Naive B cell (primary cell): ENCODE results near the gene TTC39A. TPM values are rescaled to one million over a fixed set of nuclear protein-coding genes. Genes with fewer than 3 reads are reported as not detected.

Source experiments
- ATAC-seq, 2 donors: fragments of 150-1000 bp; cut with Tn5 transposase; 2 replicates each; pipeline ENCODE4 v1.10.0; 2021; ENCODE audit warnings: low read depth in 2 of 2, mild to moderate bottlenecking in 2 of 2, moderate library complexity in 2 of 2
- DNase-seq: peaks from one replicate; pipeline ENCODE4 v3.0.0; 2022
- H3K27ac Mint-ChIP-seq, 6 donors: one replicate each; pipeline ENCODE4 v1.8.0; 2020 to 2022; ENCODE audit warnings: mild to moderate bottlenecking in 6 of 6, mixed read lengths in 6 of 6, moderate library complexity in 5 of 6, inconsistent platforms in 2 of 6
- H3K27me3 Mint-ChIP-seq, 3 donors: one replicate each; pipeline ENCODE4 v1.8.0; 2021 to 2022; ENCODE audit warnings: mixed read lengths in 3 of 3, mild to moderate bottlenecking in 1 of 3
- H3K36me3 Mint-ChIP-seq, 2 donors: one replicate each; pipeline ENCODE4 v1.8.0; 2020 to 2022; ENCODE audit warnings: mixed read lengths in 2 of 2, inconsistent platforms in 1 of 2, mild to moderate bottlenecking in 1 of 2
- H3K4me1 Mint-ChIP-seq, 3 donors: one replicate each; pipeline ENCODE4 v1.8.0; 2020 to 2022; ENCODE audit warnings: mixed read lengths in 3 of 3, inconsistent platforms in 1 of 3, mild to moderate bottlenecking in 1 of 3, moderate library complexity in 1 of 3
- H3K4me3 Mint-ChIP-seq, 8 donors: one replicate each; pipeline ENCODE4 v1.8.0; 2020 to 2022; ENCODE audit warnings: mild to moderate bottlenecking in 8 of 8, mixed read lengths in 8 of 8, moderate library complexity in 8 of 8, inconsistent platforms in 2 of 8
- H3K9me3 Mint-ChIP-seq, 7 donors: one replicate each; pipeline ENCODE4 v1.8.0; 2020 to 2022; ENCODE audit warnings: mixed read lengths in 7 of 7, mild to moderate bottlenecking in 5 of 7, inconsistent platforms in 2 of 7, moderate library complexity in 1 of 7
- polyA plus RNA-seq, 6 donors: library from polyadenylated mRNA; unstranded; fragments of 300-500 nt; fragmentation: Illumina TruSeq; gene quantifications; one replicate each; pipeline ENCODE4 v1.2.3, GENCODE V29; 2021; ENCODE audit warnings: low read depth in 6 of 6

Gene TTC39A
- polyA plus RNA-seq, 6 donors from 2014 or later: not detected

- ATAC-seq (no peak), DNase-seq (no peak)
- Mint-ChIP-seq H3K4me3 (no peak overlapping the region), H3K27ac (no peak overlapping the region), H3K36me3 (no peaks in the 10 kb centered on the region), H3K9me3 (no peaks in the 10 kb centered on the region), H3K4me1 (no peaks in the 10 kb centered on the region), H3K27me3 (peaks cover 5 to 6% (median 5%) of the 10 kb centered on the region in 3 donors)
These were observed 9.1 kb downstream of the TTC39A start for GRCh38 chr1:51320967-51321923.

DNA sequence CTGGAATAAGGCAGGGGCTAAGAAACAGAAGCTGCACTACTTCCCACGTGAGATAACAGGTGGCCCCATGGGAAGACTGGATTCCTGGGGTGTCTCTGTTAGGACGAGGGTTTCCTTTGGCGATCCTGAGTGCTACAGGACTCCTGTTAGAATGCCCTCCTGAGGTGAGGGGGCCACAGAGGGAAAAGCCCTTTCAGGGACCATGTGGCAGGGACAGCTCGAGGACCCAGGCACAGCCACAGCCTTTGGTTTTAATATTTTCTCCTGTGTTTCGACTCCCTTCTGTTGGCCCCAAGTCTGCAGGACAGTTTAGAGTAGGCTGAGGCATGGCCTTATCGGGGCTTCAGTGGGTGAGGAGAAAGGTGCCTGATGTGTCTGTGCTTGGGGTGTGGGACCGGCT lies 12.6 kb downstream of the TTC39A start:
- no peak overlapping the region for H3K4me3 Mint-ChIP-seq
- no peaks in the 10 kb centered on the region for H3K36me3 Mint-ChIP-seq
- ATAC-seq: no peak
- no peaks in the 10 kb centered on the region for H3K9me3 Mint-ChIP-seq
- no peak overlapping the region for H3K27ac Mint-ChIP-seq
- peaks cover 0 to 5% (median 0%) of the 10 kb centered on the region in 3 donors for H3K27me3 Mint-ChIP-seq
- no peak for DNase-seq
- no peaks in the 10 kb centered on the region for H3K4me1 Mint-ChIP-seq

- no peaks in the 10 kb centered on the region for H3K9me3 Mint-ChIP-seq
- H3K27ac Mint-ChIP-seq: no peak overlapping the region
- no peaks in the 10 kb centered on the region for H3K4me1 Mint-ChIP-seq
- H3K4me3 Mint-ChIP-seq: no peak overlapping the region
- H3K27me3 Mint-ChIP-seq: no peaks in the 10 kb centered on the region
- ATAC-seq (no peak), DNase-seq (no peak)
- H3K36me3 Mint-ChIP-seq: no peaks in the 10 kb centered on the region
These were observed 13.6 kb downstream of the TTC39A start for GRCh38 chr1:51316846-51317120.

GRCh38 chr1:51316113-51316845 lies 14.1 kb downstream of the TTC39A start:
- Mint-ChIP-seq H3K36me3 (no peaks in the 10 kb centered on the region), H3K4me3 (no peak overlapping the region), H3K9me3 (no peaks in the 10 kb centered on the region), H3K27ac (peak overlapping the region in 1 of 6 donors; percentile 14), H3K4me1 (peaks cover 3 to 5% (median 4%) of the 10 kb centered on the region in 3 donors), H3K27me3 (no peaks in the 10 kb centered on the region)
- DNase-seq: no peak
- ATAC-seq: no peak

- H3K4me1 Mint-ChIP-seq: peaks cover 10 to 13% (median 12%) of the 10 kb centered on the region in 3 donors
- H3K36me3 Mint-ChIP-seq: no peaks in the 10 kb centered on the region
- no peaks in the 10 kb centered on the region for H3K27me3 Mint-ChIP-seq
- DNase-seq (no peak), ATAC-seq (no peak)
- no peaks in the 10 kb centered on the region for H3K9me3 Mint-ChIP-seq
- peak overlapping the region in 2 of 6 donors; percentile 2 to 61 for H3K27ac Mint-ChIP-seq
- no peak overlapping the region for H3K4me3 Mint-ChIP-seq
These were observed 15.4 kb downstream of the TTC39A start for GRCh38 chr1:51314974-51315373.

DNA sequence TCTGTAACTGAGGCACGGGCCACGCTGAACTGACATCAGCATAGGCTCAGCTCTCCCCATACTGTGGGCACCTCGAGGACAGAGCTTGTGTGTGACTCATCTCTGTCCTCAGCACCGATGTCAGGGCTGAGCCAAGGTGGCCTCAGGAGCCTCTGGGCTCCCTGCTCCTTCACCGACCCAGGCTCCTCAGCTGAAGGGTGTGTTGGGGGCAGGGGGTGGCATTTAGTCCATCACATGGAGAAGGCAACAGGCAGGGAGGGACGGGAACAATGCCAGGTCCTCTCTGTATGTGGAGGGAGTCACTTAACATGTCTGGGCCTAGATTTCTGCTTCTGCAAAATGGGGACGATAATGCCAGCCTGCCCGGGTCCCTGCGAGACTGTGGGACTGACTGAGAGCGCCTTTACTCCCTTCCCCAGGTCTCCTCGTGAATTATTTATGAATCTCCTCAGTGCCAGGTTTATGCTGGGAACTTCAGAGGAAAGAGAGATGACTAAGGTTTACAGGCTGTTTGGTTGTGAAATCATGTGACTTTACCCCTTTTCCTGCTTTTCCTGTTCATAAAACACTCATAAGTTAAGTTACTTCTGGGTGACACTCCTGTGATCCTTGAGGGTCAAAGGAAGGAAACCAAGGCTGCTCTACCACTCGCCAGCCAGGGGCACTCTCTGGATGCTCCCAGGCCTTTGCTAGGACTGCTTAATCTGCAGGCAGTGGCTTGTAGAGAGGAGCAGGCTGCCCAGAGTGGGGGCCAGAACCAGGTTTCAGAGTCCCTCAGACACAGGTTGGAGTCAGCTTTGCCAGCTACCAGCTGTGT lies 16.2 kb downstream of the TTC39A start:
- Mint-ChIP-seq H3K27ac (peak overlapping the region in 1 of 6 donors; percentile 59), H3K9me3 (no peaks in the 10 kb centered on the region), H3K27me3 (no peaks in the 10 kb centered on the region), H3K4me3 (no peak overlapping the region), H3K36me3 (no peaks in the 10 kb centered on the region), H3K4me1 (peaks cover 10 to 13% (median 12%) of the 10 kb centered on the region in 3 donors)
- DNase-seq (no peak), ATAC-seq (no peak)

- DNase-seq (no peak), ATAC-seq (no peak)
- H3K4me1 Mint-ChIP-seq: peaks cover 10 to 13% (median 12%) of the 10 kb centered on the region in 3 donors
- H3K36me3 Mint-ChIP-seq: no peaks in the 10 kb centered on the region
- peak overlapping the region in 2 of 6 donors; percentile 9 to 49 for H3K27ac Mint-ChIP-seq
- H3K4me3 Mint-ChIP-seq: peak overlapping the region in 1 of 8 donors; percentile 26
- H3K27me3 Mint-ChIP-seq: no peaks in the 10 kb centered on the region
- H3K9me3 Mint-ChIP-seq: no peaks in the 10 kb centered on the region
These were observed 17.0 kb downstream of the TTC39A start for GRCh38 chr1:51313268-51313852.

GRCh38 chr1:51312718-51313117 lies 17.6 kb downstream of the TTC39A start:
- no peaks in the 10 kb centered on the region for H3K27me3 Mint-ChIP-seq
- DNase-seq (no peak), ATAC-seq (no peak)
- peaks cover 10 to 13% (median 12%) of the 10 kb centered on the region in 3 donors for H3K4me1 Mint-ChIP-seq
- no peaks in the 10 kb centered on the region for H3K36me3 Mint-ChIP-seq
- H3K9me3 Mint-ChIP-seq: no peaks in the 10 kb centered on the region
- H3K27ac Mint-ChIP-seq: peak overlapping the region in 1 of 6 donors; percentile 76
- no peak overlapping the region for H3K4me3 Mint-ChIP-seq

- Mint-ChIP-seq H3K27ac (no peak overlapping the region), H3K36me3 (no peaks in the 10 kb centered on the region), H3K4me1 (peaks cover 10 to 13% (median 12%) of the 10 kb centered on the region in 3 donors), H3K27me3 (no peaks in the 10 kb centered on the region), H3K4me3 (no peak overlapping the region), H3K9me3 (no peaks in the 10 kb centered on the region)
- ATAC-seq (no peak), DNase-seq (no peak)
These were observed 18.5 kb downstream of the TTC39A start for GRCh38 chr1:51311826-51312225.

DNA sequence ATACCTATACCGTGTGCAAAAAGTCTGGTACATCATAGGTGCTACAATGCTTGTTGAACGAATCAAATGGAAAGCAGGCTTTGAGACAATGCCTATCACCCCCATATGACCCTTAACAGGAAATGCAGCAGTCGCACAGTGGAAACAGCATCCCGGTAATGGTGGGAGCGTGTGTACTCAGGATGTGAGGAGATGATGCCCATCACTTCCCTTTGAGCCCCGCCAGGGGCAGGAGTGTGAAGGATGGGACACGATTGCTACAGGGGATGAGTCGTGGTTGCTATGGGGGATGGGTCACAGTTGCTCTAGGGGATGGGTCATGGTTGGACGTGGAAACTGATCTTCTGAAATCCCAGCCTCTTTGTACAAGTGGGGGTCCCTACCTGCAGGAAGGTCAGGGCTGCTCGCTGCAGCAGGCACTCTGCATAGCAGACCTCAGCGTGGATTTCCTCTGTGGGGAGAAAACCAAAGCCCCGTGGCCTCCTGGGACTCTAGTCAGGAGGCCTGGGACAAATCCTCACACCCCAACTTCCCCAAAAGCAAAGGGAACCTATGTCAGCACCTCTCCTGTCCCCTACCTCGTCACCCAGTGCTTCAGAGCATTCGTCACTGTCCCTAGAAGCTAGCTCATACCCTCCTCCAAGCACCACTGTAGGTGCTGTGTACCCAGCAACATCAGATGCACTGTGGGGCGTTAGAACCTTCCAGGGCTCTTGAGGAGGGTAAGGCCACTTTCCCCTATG lies 19.3 kb downstream of the TTC39A start:
- Mint-ChIP-seq H3K9me3 (no peaks in the 10 kb centered on the region), H3K4me3 (no peak overlapping the region), H3K4me1 (peaks cover 10 to 13% (median 12%) of the 10 kb centered on the region in 3 donors), H3K27me3 (no peaks in the 10 kb centered on the region), H3K27ac (peak overlapping the region in 3 of 6 donors; percentile 11 to 84 (median 54)), H3K36me3 (no peaks in the 10 kb centered on the region)
- ATAC-seq (peak; percentile 52 to 72), DNase-seq (no peak)

GRCh38 chr1:51309291-51309690 lies 21.1 kb downstream of the TTC39A start:
- no peaks in the 10 kb centered on the region for H3K9me3 Mint-ChIP-seq
- no peaks in the 10 kb centered on the region for H3K27me3 Mint-ChIP-seq
- no peak overlapping the region for H3K4me3 Mint-ChIP-seq
- H3K27ac Mint-ChIP-seq: no peak overlapping the region
- DNase-seq (no peak), ATAC-seq (no peak)
- peaks cover 10 to 13% (median 12%) of the 10 kb centered on the region in 3 donors for H3K4me1 Mint-ChIP-seq
- H3K36me3 Mint-ChIP-seq: no peaks in the 10 kb centered on the region

DNA sequence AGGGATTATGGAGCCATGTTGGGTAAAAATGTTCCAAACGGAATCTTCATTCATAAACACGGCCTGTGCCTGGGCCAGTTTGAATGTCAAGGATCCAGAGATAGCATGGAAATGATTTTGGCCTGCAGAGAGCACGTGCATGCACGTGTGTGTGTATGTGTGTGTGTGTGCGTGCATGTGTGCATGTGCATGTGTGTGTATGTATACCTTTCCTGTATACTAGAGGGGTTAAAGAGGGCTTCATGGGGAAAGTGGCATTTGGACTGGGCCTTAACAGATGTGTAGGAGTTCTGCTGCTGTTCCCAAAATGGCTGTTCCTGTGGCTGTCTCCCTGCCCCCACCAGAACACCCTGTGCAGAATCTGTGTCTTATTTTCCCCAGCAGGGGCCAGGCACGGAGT lies 21.7 kb downstream of the TTC39A start:
- Mint-ChIP-seq H3K4me3 (no peak overlapping the region), H3K4me1 (peaks cover 13% of the 10 kb centered on the region in 3 donors), H3K27ac (no peak overlapping the region), H3K9me3 (no peaks in the 10 kb centered on the region), H3K36me3 (no peaks in the 10 kb centered on the region), H3K27me3 (no peaks in the 10 kb centered on the region)
- no peak for DNase-seq
- no peak for ATAC-seq
